ENCODE results near the gene GANAB.
"Not testable (repeated sequence)": the region's sequence is repeated elsewhere in the genome, so short reads cannot be mapped to it uniquely, and the experiment has no call there.

GANAB gene

DNA sequence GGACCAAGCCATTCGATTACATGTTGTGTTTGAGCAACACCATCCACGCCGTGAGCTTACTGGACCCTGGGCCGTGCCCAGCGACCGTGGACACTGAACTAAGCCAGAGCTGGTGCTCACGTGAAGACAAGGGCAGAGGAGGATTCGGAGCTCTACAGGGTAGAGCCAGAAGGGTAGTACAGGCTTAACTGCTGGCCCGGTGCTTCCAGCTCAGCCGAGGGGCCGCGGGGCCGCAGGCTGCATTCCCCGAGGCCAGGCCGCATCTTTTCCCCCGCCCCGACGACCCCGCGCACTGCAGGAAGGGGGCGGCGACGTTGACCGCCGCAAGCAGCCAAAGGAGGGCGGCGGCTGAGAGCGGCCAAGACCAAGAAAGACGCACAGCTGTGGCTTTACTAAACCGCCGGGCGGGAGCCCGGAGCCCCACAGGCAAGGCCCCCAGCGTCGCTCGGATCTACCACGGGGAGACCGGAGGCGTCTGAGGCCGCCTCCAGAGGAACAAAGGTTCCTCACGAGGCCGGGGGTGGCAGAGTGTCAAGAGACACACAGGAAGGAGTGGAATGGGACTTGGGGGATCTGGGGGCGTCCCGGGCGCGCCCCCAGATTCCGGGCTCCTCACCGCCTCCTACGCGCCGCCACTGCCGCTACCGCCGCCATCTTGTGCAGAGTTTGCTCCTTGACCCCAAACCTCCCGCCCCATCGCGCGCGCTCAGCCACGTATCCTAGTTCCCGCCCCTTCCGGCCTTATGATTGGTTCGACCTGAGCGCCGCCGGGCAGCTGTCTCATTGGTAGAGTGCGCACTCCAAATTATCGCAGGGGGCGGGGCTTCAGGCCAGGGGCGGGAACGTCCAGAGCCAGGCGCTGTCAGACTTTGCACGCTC, at the start of gene GANAB:
GANAB (minus strand) TSS at position 668 of the 879 bp plus-strand sequence; CDS start at position 654, 14 bp downstream.
- peak; percentile 100 for DNase-seq

DNA sequence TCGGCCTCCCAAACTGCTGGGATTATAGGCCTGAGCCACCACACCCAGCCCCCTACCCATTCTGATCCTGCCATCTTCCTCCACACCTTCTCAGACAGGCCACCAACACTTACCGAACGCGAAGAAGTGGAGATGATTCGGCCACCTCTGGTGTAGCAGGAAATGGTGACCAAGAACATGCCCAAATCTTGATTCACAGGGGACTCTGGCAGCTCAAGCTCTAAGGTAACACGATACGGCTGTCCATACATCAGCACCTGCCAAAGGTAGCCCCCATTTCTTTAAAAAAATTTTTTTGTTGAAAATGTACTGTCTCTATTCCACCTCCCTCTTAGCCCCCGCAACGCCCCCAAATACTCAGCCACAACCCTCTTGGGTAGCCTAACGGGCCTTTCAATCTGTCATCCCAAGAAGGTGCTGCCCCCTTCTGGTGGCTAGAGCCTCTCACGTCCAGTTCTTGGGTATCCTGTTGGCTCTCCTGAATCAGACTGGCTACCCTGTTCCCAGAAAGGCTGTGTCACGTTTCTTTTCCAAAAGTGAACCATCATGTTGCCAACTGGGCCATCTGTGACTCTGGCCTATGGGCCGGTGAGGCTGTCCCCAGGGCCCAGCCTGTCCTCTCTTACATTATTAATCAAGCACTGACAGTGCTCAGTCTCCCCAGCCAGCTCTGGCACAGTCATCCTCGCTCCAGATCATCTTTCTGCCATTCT, 48.2 kb upstream of the GANAB start:
- DNase-seq, result peak; percentile 95

DNA sequence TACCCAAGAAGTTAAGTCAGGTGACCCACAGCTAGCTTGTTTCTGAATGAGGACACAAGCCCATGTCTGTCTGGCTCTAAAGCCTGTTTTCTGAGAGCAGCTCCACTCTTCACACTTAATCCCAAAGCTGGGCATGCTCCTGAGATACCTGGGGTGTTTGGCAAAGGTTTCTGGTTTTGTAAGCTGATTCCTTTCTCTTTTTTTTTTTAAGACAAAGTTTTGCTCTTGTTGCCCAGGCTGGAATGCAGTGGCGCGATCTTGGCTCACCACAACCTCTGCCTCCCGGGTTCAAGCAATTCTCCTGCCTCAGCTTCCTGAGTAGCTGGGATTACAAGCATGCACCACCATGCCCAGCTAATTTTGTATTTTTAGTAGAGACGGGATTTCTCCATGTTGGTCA, 47.2 kb upstream of the GANAB start:
- peak; percentile 0 for DNase-seq

DNA sequence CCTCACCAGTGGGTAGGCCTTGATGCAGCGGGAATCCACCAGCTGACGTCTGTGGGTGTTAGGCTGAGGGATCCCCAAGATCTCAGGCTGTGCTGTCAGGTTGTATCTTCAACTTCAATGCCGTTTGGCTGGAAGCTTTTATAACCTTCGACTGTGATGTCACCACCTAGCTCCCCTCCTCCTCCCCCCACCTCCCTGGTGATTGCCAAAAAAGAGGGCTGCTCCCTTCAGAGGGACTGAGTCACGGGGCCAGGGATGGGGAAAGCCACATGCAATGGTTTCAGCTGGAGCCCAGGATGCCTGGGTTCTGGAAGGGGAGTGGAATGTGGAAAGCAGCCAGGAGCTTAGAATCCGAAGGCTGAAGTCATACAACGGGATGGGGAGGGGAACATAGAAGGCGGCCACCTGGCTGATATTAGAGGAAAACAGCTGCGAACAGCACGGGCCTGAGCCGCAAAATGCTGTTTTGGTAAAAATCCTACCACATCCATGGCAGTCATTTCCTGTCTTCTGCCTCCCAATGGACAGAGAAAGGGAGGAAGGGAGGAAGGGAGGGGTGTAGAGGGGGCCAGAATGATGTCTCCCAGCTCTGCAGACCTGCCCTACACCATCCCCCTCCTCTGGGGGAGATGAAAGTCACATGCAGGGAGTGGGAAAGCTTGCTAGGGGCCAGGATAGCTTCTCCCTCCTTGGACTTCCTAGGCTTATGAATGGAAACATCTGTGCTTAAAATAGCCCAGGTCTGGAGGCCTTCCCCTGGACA, 43.2 kb upstream of the GANAB start, which contains the start of gene LRRN4CL:
LRRN4CL (minus strand) TSS at position 110 of the 763 bp plus-strand sequence. CDS start 1,022 bp downstream, outside the sequence.
- no peak for DNase-seq

DNA sequence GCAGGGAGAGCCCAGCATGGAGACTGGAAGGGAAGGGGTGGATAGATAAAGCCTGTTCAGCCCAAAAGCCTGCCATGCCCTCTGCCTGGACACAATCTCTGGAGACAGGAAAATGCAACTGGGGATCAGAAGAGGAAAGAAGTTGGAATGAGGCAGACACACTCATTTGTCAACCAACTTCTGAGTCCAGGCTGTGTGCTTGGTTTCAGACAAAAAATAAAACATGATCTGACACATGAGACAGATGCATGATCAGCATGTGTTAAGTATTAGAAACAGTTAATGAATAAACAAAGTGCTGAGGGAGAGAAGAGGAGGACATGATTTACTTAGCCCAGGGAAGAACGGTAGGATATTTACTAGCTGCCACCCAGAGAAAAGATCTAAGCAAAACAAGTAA, 42.1 kb upstream of the GANAB start:
- no peak for DNase-seq

DNA sequence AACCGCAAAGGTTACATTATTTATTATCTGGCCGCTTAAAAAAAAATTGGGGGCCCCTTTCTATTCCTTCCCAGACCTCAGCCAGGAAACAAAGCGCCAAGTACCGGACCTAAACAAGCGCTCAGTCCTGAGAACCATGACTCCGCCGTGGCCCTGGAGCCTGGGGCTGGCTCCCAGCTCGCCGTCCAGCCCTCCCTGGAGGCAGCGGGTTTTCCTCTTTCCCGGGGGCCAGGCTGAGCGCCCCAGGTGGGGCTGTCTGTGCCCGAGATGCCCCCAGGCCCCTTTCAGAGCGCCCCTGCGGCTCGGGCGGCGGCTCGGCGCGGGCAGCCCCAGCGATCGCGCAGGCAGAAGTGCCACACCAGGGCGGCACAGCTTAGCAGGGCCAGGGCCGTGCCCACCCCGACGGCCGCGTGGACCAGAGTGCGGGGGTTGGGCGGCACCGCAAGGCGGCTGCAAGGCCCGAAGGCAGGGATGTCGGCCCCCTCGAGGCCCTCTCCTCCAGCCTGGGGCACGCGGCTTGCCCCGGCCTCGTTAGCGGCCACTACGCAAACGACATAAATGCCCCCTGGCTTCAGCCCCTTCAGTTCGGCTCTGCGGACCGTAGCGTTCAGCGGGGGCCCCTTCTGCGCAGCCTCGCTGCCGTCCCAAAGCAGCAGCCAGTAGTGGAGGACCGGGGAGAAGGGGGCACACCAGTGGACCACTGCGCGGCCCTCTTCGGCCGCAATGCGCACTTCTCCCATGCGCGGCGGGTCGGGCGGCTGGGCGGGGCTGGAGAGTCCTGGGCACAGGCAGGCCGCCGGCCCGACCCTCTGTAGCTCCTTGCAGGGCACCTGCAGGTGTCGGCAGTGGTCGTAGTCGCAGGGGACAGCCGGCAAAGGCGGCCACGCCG, 41.3 kb upstream of the GANAB start:
- no peak for DNase-seq

DNA sequence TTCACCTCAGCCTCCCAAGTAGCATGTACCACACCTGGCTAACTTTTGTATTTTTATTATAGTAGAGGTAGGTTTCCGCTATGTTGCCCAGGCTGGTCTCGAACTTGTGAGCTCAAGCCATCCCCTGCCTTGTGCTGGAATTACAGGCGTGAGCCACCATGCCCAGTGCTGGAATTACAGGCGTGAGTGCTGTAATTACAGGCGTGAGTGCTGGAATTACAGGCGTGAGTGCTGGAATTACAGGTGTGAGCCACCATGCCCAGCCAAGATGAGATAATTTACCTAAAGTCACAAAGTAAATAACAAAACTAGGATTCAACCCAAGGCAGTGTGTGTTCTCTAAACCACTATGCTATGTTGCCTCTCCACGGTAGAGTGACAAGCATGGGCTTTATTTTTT, 36.1 kb upstream of the GANAB start:
- DNase-seq, result no peak

DNA sequence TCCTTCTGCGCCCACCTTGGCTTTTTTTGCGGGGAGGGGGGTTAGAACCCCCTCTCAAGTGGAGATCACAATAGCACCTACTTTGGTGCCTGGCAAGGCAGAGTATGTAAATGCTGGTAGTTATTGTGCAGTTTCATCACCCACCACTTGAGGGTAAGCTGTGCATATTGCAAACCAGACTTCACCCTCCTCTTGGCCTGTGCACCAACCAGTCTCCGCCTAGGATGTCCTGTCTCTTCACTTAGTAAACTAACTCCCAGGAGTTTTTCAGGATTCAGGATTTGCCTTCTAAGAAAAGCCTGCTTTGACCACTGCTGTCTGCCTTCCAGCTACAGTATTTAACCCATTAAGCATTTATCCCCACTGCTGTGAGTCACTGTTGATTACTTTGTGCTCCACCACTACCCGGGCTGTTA, 34.4 kb upstream of the GANAB start:
- DNase-seq, result peak; percentile 91

DNA sequence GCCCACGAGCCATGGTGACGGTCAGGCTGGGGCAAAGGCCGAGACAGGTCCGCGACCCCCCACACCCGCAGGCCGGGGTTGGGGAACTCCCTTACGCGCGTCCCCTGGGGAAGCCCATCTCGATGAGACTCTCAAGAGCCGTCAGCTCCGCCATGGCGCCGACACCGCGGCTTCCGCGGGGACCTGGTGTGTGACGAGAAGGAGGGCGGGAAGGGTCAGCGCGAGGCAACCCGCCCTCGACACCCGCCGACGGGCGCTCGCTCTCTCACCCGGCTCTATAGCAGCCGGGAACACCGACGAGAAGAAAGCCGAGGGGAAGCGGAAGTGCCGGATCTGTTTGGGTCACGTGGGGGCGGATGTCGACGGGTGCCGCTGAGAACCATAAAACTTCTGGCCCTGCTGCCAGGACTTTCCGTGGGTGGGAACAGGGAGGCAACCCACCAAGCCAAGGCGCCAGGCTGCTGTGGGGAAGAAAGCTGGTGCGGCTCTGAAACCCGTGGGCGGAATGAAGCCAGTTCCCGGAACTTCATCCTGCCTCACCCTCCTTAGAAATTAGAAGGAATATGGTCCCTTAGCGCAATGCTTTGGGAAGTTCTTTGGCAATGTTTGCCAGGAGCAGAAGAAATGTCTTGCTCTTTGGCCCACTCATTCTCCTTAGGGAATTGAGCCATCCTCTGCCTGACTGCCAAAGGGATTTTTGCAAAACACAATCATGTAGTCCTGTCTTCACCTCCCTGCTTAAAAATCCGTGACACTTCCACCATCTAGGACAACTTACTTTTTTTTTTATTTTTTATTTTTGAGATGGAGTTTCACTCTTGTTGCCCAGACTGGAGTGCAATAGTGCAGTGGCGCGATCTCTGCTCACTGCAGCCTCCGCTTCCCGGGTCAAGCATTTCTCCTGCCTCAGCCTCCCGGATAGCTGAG, 32.6 kb upstream of the GANAB start, which contains the start of gene UBXN1:
UBXN1 (minus strand) TSS at position 304 of the 927 bp plus-strand sequence; CDS start at position 154, 150 bp downstream.
- peak; percentile 95 for DNase-seq

DNA sequence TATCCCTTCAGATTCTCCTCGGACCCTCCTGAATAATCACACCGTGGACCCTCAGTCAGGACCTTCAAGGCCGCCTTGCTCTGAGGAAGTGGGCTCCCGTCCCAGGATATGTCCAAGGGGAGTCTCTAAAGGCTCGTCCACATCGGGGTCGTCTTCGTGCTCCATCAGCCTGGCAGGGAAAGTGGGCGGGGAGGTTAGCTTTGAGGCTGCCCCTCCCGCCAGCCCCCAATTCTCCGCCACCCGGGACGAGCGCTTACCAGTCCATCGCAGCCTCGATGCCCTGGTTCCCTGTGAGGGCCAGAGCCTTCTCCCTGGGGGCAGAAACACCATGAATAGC, 32.0 kb upstream of the GANAB start:
- DNase-seq, result no peak

DNA sequence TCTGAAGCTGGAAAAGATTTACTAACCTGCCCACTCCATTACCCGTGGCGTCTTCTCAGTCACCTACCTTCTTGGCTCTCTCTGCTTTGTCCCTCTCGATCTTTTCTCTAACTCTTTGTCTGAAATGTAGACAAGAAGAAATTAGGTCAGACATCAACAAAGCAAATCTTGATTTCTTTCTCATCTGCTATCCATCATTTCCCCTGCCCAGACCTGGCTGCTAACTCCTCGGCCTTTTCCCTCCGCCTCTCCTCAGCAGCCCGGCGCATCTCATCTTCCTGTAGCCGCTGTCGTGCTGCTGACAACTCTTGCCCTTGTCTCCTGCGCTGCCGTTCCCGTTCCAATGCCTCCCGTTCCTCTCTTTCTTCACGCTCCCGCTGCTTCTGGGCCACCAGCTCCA, 31.3 kb upstream of the GANAB start:
- DNase-seq, result no peak

DNA sequence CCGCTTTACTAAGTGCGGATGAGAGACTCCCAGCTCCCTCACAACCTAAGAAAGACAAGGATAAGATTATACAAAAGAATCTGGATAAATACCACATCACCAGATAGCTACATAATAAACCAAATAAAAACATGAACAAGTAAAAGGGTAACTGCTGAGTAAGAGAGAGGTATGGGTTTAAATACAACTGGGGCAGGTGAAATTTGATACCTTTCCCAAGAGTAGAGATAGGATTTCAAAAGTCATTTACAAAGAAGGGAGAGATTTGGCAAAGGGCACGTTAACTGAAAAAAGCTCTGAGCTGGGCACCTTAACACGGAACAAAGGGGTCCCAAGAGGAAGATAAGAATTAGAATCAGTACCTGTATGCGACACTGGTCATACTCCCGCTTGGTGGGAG, 30.7 kb upstream of the GANAB start:
- no peak for DNase-seq

DNA sequence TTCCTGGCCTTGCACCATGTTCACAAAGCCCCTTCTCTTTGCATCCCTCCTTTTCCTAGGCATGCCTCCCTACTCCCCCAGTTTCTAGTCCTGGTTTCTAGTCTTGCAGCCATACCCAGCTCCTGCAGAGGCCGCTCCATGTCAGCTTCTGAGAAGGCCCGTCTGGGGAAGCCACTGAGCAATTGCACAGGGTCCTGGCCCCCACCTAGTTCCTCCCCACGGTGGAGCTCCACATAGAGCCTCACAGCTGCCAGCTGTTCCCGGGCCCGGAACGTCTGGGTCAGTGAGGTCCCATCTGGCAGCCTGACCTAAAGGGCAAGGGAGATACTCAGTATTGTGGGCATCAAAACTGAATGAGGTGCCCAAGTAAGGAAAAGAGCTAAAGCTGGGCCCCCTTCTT, 30.3 kb upstream of the GANAB start:
- DNase-seq, result no peak

DNA sequence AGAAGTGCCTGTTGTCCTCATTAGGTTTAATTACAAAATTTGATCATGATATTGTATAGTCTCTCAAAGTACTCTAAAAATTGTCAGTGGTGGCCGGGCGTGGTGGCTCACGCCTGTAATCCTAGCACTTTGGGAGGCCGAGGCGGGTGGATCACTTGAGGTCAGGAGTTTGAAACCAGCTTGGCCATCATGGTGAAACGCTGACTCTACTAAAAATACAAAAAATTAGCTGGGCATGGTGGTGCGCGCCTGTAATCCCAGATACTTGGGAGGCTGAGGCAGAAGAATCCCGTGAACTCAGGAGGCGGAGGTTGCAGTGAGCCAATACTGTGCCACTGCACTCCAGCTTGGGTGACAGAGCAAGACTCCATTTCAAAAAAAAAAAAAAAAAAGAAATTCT, 29.0 kb upstream of the GANAB start:
- not testable (repeated sequence) for DNase-seq

DNA sequence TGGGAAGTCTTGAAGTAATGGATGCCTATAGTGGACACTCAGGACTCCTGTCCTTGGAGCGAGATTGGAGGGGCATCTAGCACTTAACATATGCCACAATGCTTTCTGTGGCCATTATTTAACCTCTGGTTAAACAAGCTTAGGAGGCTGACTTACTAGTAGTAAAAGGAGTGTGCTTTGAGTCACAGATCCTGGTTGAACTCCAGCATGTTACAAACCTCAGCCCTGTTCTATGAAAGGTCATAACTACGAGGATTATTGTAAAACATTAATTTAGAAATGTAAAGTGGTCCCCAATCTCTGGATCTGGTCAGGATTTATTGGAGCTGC, 26.7 kb upstream of the GANAB start:
- no peak for DNase-seq

DNA sequence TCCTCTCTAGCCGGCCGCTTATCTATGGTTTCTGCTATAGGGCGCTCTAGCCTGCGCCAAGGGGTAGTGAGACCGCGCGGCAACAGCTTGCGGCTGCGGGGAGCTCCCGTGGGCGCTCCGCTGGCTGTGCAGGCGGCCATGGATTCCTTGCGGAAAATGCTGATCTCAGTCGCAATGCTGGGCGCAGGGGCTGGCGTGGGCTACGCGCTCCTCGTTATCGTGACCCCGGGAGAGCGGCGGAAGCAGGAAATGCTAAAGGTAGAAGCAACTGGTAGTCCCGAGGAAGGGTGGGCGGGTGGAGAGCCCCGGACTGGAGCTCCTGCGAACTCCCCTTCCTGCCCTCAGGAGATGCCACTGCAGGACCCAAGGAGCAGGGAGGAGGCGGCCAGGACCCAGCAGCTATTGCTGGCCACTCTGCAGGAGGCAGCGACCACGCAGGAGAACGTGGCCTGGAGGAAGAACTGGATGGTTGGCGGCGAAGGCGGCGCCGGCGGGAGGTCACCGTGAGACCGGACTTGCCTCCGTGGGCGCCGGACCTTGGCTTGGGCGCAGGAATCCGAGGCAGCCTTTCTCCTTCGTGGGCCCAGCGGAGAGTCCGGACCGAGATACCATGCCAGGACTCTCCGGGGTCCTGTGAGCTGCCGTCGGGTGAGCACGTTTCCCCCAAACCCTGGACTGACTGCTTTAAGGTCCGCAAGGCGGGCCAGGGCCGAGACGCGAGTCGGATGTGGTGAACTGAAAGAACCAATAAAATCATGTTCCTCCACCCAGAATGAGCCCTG, 25.4 kb upstream of the GANAB start, which contains the start of the genes LBHD1 and UQCC3:
LBHD1 (minus strand) TSS at position 660 of the 782 bp plus-strand sequence. CDS start 2,236 bp downstream, outside the sequence.
UQCC3 (plus strand) TSS at position 66 of the 782 bp plus-strand sequence; CDS start at position 139, 73 bp downstream.
- peak; percentile 99 for DNase-seq

DNA sequence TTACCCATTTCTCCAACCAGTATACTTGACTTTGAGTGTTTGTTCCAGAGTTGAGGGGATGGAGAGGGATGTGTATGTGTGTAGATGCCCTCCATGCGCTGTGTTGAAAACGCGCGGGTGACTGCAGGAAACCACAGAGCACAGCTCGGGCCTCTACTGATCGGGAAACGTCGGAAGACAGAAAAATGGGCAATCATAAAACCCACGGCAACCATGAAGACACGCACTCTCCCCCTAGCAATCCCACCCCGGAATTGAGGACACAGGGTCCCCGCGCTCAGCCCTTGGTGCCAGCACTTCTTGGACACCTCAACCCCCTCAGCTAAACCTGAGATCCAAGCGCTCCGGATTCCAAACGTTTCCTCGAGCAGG, 24.8 kb upstream of the GANAB start:
- no peak for DNase-seq

DNA sequence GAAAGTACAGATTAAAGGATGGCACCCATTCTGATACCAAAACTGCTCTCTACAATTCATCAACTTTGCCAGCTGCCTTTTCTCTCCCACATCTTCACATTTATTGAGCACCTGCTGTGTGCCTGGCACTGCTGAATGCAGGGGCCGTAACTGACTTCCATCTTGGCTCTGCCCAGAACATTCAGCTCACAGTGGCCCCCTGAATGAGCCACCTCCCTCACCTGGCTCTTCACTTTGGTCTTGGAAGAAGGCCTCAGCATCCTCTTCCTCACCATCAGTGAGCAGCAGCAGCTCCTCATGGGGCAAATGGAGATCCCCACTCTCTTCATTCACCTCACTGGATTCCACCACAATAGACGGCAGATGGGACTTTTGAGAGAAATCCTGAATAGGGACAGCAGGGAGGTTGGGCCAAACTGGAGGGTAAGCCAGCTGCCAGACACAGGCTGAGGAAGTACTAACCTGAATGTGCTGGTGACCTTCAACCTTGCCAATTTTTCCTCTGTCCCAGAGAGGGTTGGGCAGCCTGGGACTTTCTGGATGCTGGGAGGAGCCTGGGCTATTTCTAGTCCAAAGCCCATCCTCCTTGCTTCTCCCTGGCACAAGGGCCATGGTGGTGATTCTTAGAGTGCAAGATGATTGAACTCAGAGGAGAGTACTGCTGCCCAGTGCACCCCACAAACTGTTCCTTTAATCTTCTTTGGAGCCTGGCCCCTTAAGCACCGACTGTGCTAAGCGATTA, 23.2 kb upstream of the GANAB start:
- DNase-seq, result peak; percentile 49

DNA sequence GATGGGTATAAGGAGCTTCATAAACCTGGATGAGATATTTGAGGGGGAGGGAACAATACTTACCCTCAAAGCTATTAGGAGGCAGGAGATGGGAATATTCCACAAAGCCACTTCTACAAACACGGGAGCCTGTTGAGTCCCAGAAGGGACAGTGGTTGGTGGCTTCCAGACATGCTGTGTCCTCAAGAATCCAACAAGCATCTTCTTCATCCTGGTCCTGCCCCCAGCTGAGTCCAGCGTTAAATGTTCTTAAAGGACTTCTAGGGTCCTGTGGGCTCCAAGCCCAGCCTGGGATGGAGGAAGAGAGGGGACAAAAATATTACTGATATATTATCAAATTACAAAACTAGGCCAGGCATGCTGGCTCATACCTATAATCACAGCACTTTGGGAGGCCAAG, 21.0 kb upstream of the GANAB start:
- DNase-seq, result no peak

All from hematopoietic multipotent progenitor cell treated with erythropoietin and hydrocortisone succinate and interleukin-3 and kit ligand, for 6 days (in vitro differentiated cells).